GM18951 (cell line): ENCODE data around the gene AHDC1.
A peak's percentile ranks its signal among the peaks of the same experiment; 100 is the strongest.
"Not testable (repeated sequence)": the region's sequence is repeated elsewhere in the genome, so short reads cannot be mapped to it uniquely, and the experiment has no call there.

ENCODE experiments used
- POLR2A ChIP-seq: IDR thresholded peaks from 4 replicates; pipeline ENCODE4 v1.6.1; 2011; ENCODE audit warnings: mild to moderate bottlenecking; ENCODE audit not compliant: insufficient read length, insufficient read depth; ENCODE audit errors: extremely low read depth
- in situ Hi-C: fragments of 300-500 bp; cut with MboI; formaldehyde crosslinking; loops from one replicate; pipeline ENCODE4 v1.12.0; 2022; ENCODE audit warnings: low sequenced_read_pairs, mixed read lengths, inconsistent platforms; ENCODE audit not compliant: unreplicated experiment

AHDC1 gene

DNA sequence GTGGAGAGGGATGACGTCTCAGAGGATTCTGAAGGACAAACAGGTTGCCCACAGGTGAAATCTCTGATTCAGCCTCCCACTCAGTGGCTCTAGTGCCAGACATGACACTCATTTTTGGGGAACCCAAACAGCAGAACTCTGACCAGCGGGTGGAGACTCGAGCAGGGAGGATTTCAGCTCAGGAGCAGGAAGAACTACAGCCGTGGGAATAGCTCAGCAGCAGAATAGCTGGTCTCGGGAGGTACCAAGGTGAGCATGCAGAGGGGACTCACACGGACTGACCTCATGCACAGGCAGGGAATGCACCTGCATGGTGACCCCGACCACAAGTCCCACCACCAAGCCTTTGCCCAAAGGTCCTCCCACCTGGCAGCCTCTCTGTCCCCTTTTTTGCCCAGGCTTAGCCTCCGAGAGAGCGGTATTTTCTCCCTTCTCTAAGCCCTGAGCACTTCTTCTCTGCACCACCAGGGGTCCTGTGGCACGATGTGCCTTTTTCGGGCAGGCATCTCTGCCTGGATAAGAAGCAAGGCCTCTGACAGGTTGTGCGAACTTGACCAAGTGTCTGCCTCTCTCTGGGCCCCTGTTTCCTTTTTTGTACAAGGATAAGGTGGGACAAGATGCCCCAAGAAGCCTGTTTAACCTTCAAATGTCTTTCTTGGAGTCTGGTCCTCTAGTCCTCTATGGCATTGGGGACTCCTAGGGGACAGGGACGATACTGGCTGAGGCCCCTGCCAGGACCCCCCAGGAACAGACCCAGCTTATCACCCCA lies 39.8 kb upstream of the AHDC1 start:
- no peak for TF ChIP-seq POLR2A
- in situ Hi-C loops: no loop called here

DNA sequence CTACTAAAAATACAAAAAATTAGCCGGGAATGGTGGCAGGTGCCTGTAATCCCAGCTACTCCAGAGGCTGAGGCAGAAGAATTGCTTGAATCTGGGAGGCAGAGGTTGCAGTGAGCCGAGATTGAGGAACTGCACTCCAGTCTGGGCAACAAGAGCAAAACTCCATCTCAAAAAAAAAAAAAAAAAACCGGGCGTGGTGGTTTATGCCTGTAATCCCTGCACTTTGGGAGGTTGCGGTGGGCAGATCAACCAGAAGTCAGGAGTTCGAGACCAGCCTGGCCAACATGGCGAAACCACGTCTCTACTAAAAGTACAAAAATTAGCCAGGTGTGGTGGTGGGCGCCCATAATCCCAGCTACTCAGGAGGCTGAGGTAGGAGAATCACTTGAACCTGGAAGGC lies 36.6 kb upstream of the AHDC1 start:
- in situ Hi-C loops: not testable (repeated sequence)

DNA sequence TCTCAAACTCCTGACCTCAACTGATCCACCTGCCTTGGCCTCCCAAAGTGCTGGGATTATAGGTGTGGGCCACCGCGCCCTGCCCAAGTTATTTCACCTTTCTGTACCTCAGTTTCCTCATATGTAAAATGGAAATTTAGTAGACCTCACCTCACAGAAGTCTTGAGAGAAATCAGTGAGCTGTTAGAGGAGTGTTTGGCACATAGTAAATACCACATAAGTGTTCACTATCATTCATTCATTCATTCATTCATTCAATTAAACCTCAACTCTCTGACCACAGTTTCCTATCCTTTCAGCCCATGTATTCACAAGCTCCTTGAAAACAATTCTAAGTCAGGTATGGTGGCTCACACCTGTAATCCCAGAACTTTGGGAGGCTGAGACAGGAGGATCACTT lies 34.9 kb upstream of the AHDC1 start:
- in situ Hi-C loops: no loop called here
- TF ChIP-seq POLR2A: no peak

DNA sequence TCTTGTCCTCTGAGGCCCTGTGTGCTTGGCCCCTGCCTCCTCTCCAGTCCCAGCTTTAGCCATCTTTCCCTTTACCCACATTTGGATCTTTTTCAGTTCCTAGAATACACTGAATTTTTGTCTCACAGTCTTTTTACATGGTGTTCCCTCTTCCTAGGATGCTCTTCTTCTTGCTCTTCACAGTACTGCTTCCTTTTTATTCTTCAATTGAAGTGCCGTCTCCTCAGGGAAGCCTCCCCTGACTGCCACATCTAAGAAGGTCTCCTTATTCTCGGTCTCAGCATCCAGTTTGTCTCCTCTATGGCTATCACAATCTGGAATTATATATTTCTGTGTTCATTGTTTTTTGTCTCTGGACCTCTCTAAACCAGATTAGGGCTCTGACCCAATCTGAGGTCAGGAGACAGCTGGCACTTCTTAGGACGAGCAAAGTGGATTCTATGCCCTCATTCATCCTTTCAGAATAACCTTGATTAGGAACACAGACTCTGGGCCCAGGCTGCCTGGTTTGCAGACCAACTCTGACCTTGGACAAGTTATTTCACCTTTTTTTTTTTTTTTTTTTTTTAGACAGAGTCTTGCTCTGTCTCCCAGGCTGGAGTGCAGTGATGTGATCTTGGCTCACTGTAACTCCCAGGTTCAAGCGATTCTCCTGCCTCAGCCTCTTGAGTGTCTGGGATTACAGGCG lies 34.2 kb upstream of the AHDC1 start:
- in situ Hi-C loops: no loop called here
- no peak for TF ChIP-seq POLR2A

- in situ Hi-C loops: no loop called here
- no peak for TF ChIP-seq POLR2A
Observed at GRCh38 chr1:27635396-27636142, 31.6 kb upstream of the AHDC1 start.

DNA sequence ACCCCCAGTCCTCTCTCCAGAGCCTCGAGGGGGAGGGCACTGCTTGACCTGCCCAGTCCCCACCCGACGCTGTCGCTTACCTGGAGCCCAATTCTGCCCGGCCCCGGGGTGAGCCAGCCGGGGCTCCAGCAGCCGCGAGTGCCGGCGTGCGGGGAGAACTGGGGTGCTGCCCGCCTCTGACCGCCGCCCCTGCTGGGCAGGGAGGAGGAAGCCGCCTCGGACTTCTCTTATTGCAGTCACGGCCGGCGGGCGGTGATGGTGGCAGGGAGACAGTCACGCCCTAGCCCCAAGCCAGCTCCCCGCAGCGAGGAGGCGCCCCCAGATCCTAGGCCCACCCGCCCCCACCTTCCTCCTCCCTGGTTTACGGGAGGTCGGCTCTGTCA lies 31.0 kb upstream of the AHDC1 start, which contains the start of gene FGR:
Gene FGR (minus strand): TSS at position 201 of the 383 bp plus-strand sequence. CDS start 11,269 bp downstream, outside the sequence.
- in situ Hi-C loops: no loop called here
- TF ChIP-seq POLR2A: peak; percentile 33

DNA sequence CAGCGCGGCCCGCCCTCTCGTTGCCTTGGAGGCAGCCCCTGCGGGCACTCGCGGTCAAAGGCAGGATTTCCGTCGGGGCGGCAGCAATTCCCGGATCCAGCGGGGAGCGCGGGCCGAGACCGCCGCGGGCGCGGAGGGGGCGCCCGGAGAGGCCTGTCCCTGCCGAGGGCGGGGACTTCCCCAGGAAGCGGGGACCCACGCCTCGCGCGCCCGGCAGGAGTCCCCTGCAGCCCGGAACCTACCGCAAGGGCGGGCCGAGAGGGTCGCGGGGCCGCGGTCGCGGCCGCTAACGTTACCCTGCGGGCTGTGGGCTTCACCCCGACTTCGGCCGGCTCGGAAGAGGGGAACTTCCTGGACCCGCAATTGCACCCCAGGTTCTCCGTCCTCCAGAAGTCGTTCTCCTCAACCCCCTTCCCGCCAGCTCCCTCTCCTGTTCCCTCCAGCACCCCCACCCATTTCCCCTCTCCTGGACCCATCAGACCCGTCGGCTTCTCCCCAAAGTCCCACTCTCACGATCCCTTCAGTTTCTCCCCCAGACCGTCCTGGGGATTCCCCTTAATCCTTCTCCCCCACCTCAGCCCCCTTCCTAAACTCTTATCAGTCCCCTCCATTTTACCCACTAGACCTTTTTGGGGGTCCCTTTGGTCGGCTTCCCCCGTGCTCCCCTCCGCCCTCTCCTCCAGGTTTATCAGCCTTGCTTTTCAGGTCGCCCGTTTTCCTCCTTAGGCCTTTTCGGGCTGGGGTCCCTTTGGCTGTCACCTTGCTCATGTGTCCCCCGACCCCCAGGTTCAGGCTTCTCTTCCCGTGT lies 30.4 kb upstream of the AHDC1 start:
- in situ Hi-C loops: no loop called here
- peak; percentile 48 for TF ChIP-seq POLR2A

DNA sequence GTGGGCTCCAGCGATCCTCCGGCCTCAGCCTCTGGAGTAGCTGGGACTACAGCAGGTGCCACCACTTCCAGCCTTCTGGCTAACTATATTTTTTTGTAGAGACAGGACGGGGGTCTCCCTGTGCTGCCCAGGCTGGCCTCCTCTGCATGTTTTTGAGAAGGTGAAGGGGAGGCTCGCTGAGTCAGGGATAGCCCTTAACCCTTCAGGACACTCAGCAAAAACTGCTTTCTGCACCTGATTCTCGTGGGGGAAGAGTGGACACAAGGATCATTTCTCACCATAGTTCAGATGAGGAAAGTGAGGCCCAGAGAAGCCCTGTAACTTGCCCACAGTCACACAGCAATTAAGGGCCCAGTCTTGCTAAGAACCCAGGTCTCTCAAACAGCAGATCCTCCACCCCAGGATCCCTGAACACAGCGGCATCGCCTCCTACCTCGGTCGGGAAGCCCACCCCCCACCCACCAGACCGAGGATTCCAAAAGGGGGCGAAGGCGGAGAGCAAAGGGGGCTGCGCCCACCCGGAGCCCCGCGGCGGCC lies 29.8 kb upstream of the AHDC1 start:
- in situ Hi-C loops: no loop called here
- no peak for TF ChIP-seq POLR2A

DNA sequence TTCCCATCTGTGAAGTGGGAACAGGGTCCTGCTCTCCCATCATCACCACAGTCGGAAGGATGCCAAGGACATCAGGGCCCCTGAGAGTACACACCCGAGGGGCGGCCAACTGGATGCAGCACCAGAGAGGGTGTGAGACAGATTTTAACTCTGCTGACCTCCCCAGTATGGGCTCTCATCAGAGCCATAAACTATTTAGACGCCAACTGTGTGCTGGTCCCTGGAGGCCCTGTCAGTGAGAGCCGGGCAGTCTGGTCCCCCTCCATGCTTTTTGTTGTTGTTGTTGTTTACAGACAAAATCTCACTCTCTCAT lies 29.3 kb upstream of the AHDC1 start:
- in situ Hi-C loops: no loop called here
- TF ChIP-seq POLR2A: no peak

- no peak for TF ChIP-seq POLR2A
- in situ Hi-C loops: no loop called here
Observed at GRCh38 chr1:27632387-27633297, 28.7 kb upstream of the AHDC1 start.

- in situ Hi-C loops: no loop called here
- peak; percentile 14 for TF ChIP-seq POLR2A
Observed at GRCh38 chr1:27630859-27631491, 27.0 kb upstream of the AHDC1 start.
